Neural cell (in vitro differentiated cells): ENCODE data around the gene AP3B1. TPM values are rescaled to one million over a fixed set of nuclear protein-coding genes. Genes with fewer than 3 reads are reported as not detected.

ENCODE experiments used
- H2AFZ ChIP-seq: fragments of 200-600, 300-800 bp; sonication (generic), shearing (Covaris generic); 2 replicates; pipeline ENCODE4 v1.6.0; 2014; ENCODE audit warnings: low read depth, mild to moderate bottlenecking, antibody characterized with exemption, low read length, moderate library complexity
- H3F3A ChIP-seq: fragments of 200-600 bp; shearing (Covaris generic); 2 replicates; pipeline ENCODE4 v1.6.1; 2016; ENCODE audit warnings: mild to moderate bottlenecking, moderate library complexity, mixed read lengths, antibody characterized with exemption, low read length; ENCODE audit not compliant: insufficient read depth, poor library complexity, severe bottlenecking
- H3K27ac ChIP-seq: fragments of 200-600, 300-800 bp; sonication (generic), shearing (Covaris generic); 2 replicates; pipeline ENCODE4 v1.5.1; 2014; ENCODE audit warnings: mild to moderate bottlenecking, low read length, moderate library complexity
- H3K27me3 ChIP-seq: fragments of 300-800, 200-600 bp; sonication (generic), shearing (Covaris generic); 2 replicates; pipeline ENCODE4 v1.6.0; 2014; ENCODE audit warnings: mild to moderate bottlenecking, low read depth, low read length, moderate library complexity; ENCODE audit not compliant: insufficient read depth
- H3K36me3 ChIP-seq: fragments of 300-800, 200-600 bp; sonication (generic), shearing (Covaris generic); 2 replicates; pipeline ENCODE4 v1.5.1; 2014; ENCODE audit warnings: mild to moderate bottlenecking, antibody characterized with exemption, low read length, moderate library complexity; ENCODE audit not compliant: insufficient read depth
- H3K4me2 ChIP-seq: fragments of 300-800, 200-600 bp; sonication (generic), shearing (Covaris generic); 2 replicates; pipeline ENCODE4 v1.6.0; 2014; ENCODE audit warnings: mild to moderate bottlenecking, low read length
- H3K4me3 ChIP-seq: fragments of 300-800, 200-600 bp; sonication (generic), shearing (Covaris generic); 2 replicates; pipeline ENCODE4 v1.5.1; 2014; ENCODE audit warnings: mild to moderate bottlenecking, low read length, moderate library complexity
- H3K79me2 ChIP-seq: fragments of 200-600 bp; shearing (Covaris generic); replicated peaks from 2 replicates; pipeline ENCODE4 v1.6.0; 2014; ENCODE audit warnings: mild to moderate bottlenecking, low read length, moderate library complexity; ENCODE audit not compliant: insufficient read depth
- H3K9ac ChIP-seq: fragments of 300-800, 200-600 bp; sonication (generic), shearing (Covaris generic); 2 replicates; pipeline ENCODE4 v1.6.1; 2016; ENCODE audit warnings: mild to moderate bottlenecking, low read length, mixed read lengths
- H3K9me2 ChIP-seq: fragments of 200-600 bp; shearing (Covaris generic); 2 replicates; pipeline ENCODE4 v1.6.1; 2016; ENCODE audit warnings: mild to moderate bottlenecking, low read length, mixed read lengths; ENCODE audit not compliant: insufficient read depth
- H3K9me3 ChIP-seq: fragments of 200-600, 300-800 bp; sonication (generic), shearing (Covaris generic); 2 replicates; pipeline ENCODE4 v1.6.1; 2016; ENCODE audit warnings: mild to moderate bottlenecking, mixed run types, low read length, moderate library complexity, mixed read lengths
- H4K20me1 ChIP-seq: fragments of 200-600 bp; shearing (Covaris generic); 2 replicates; pipeline ENCODE4 v1.6.1; 2016; ENCODE audit warnings: mild to moderate bottlenecking, mixed run types; ENCODE audit not compliant: insufficient read depth
- EP300 ChIP-seq: fragments of 450-650 bp; conservative IDR thresholded peaks from 2 replicates; pipeline ENCODE4 v1.6.1; 2014; ENCODE audit warnings: antibody characterized with exemption, mild to moderate bottlenecking, moderate library complexity; ENCODE audit not compliant: poor library complexity, severe bottlenecking
- EZH2 ChIP-seq: fragments of 200-600, 300-800 bp; shearing (Covaris generic), sonication (generic); IDR thresholded peaks from 2 replicates; pipeline ENCODE4 v1.6.1; 2014; ENCODE audit warnings: antibody characterized with exemption, low read length, borderline replicate concordance, mild to moderate bottlenecking; ENCODE audit not compliant: insufficient read depth, poor library complexity, severe bottlenecking
- MXI1 ChIP-seq: fragments of 450-650 bp; conservative IDR thresholded peaks from 2 replicates; pipeline ENCODE4 v1.6.1; 2014; ENCODE audit warnings: antibody characterized with exemption, mild to moderate bottlenecking; ENCODE audit not compliant: poor library complexity, severe bottlenecking
- POLR2AphosphoS5 ChIP-seq: IDR thresholded peaks from 2 replicates; pipeline ENCODE4 v1.6.1; 2012
- RAD21 ChIP-seq: fragments of 450-650 bp; conservative IDR thresholded peaks from 2 replicates; pipeline ENCODE4 v1.6.1; 2014; ENCODE audit warnings: antibody characterized with exemption, mild to moderate bottlenecking, moderate library complexity
- SMC3 ChIP-seq: fragments of 450-650 bp; conservative IDR thresholded peaks from 2 replicates; pipeline ENCODE4 v1.6.1; 2014; ENCODE audit warnings: antibody characterized with exemption, mild to moderate bottlenecking, moderate library complexity; ENCODE audit not compliant: poor library complexity
- TAF1 ChIP-seq: IDR thresholded peaks from 2 replicates; pipeline ENCODE4 v1.6.1; 2012; ENCODE audit warnings: low read depth
- polyA plus RNA-seq: library from polyadenylated mRNA; depleted of rRNA; stranded (reverse); fragments of >200 nt; gene quantifications from 2 replicates; pipeline ENCODE4 v1.2.3, GENCODE V29; 2014
- TF ChIP-seq, protein P1 (sequence below): IDR thresholded peaks from 2 replicates; pipeline ENCODE4 v1.6.1; 2012; ENCODE audit warnings: borderline replicate concordance
- TF ChIP-seq, protein P2 (sequence below): fragments of 450-650 bp; IDR thresholded peaks from 2 replicates; pipeline ENCODE4 v1.5.1; 2014; ENCODE audit warnings: antibody characterized with exemption, mild to moderate bottlenecking, moderate library complexity; ENCODE audit not compliant: poor library complexity, severe bottlenecking

Gene AP3B1
- polyA plus RNA-seq, 1 donor from 2014 or later: 8.5 TPM

DNA sequence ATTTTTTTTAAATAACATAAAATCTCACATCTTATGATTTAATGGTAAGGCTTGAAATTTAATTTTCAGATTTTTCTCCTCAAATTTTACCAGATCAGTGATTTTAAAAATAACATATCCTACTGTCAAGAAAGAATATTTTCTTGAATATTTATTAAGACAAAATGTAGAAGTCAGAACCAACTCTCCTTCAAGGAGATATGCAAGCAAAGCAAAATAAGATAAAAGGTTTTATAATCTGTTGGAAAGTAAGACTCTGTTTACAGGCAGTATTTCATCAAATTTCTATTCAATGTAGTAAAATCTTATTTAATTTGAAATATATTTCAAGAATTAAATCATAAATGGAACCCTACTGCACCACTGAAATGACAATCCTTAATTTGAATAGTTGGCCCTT, 7.3 kb downstream of the AP3B1 start:
- no peaks in the 10 kb centered on the region for H3K9me3 ChIP-seq
- no peaks in the 10 kb centered on the region for H3K9me2 ChIP-seq
- H3F3A ChIP-seq: no peaks in the 10 kb centered on the region
- H2AFZ ChIP-seq: no peak overlapping the region
- no peaks in the 10 kb centered on the region for H3K36me3 ChIP-seq
- H3K4me2 ChIP-seq: no peak overlapping the region
- no peaks in the 10 kb centered on the region for H4K20me1 ChIP-seq
- no peak for TF ChIP-seq TAF1
- TF ChIP-seq RAD21: no peak
- TF ChIP-seq, protein P1, sequence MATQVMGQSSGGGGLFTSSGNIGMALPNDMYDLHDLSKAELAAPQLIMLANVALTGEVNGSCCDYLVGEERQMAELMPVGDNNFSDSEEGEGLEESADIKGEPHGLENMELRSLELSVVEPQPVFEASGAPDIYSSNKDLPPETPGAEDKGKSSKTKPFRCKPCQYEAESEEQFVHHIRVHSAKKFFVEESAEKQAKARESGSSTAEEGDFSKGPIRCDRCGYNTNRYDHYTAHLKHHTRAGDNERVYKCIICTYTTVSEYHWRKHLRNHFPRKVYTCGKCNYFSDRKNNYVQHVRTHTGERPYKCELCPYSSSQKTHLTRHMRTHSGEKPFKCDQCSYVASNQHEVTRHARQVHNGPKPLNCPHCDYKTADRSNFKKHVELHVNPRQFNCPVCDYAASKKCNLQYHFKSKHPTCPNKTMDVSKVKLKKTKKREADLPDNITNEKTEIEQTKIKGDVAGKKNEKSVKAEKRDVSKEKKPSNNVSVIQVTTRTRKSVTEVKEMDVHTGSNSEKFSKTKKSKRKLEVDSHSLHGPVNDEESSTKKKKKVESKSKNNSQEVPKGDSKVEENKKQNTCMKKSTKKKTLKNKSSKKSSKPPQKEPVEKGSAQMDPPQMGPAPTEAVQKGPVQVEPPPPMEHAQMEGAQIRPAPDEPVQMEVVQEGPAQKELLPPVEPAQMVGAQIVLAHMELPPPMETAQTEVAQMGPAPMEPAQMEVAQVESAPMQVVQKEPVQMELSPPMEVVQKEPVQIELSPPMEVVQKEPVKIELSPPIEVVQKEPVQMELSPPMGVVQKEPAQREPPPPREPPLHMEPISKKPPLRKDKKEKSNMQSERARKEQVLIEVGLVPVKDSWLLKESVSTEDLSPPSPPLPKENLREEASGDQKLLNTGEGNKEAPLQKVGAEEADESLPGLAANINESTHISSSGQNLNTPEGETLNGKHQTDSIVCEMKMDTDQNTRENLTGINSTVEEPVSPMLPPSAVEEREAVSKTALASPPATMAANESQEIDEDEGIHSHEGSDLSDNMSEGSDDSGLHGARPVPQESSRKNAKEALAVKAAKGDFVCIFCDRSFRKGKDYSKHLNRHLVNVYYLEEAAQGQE: no peak
- TF ChIP-seq SMC3: no peak
- TF ChIP-seq EZH2: no peak
- TF ChIP-seq MXI1: no peak
- TF ChIP-seq, protein P2, sequence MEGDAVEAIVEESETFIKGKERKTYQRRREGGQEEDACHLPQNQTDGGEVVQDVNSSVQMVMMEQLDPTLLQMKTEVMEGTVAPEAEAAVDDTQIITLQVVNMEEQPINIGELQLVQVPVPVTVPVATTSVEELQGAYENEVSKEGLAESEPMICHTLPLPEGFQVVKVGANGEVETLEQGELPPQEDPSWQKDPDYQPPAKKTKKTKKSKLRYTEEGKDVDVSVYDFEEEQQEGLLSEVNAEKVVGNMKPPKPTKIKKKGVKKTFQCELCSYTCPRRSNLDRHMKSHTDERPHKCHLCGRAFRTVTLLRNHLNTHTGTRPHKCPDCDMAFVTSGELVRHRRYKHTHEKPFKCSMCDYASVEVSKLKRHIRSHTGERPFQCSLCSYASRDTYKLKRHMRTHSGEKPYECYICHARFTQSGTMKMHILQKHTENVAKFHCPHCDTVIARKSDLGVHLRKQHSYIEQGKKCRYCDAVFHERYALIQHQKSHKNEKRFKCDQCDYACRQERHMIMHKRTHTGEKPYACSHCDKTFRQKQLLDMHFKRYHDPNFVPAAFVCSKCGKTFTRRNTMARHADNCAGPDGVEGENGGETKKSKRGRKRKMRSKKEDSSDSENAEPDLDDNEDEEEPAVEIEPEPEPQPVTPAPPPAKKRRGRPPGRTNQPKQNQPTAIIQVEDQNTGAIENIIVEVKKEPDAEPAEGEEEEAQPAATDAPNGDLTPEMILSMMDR: no peak
- TF ChIP-seq EP300: no peak
- H3K4me3 ChIP-seq: no peak overlapping the region
- no peak overlapping the region for H3K27ac ChIP-seq
- peaks cover 31% of the 10 kb centered on the region for H3K79me2 ChIP-seq
- H3K9ac ChIP-seq: no peak overlapping the region
- H3K27me3 ChIP-seq: no peaks in the 10 kb centered on the region

DNA sequence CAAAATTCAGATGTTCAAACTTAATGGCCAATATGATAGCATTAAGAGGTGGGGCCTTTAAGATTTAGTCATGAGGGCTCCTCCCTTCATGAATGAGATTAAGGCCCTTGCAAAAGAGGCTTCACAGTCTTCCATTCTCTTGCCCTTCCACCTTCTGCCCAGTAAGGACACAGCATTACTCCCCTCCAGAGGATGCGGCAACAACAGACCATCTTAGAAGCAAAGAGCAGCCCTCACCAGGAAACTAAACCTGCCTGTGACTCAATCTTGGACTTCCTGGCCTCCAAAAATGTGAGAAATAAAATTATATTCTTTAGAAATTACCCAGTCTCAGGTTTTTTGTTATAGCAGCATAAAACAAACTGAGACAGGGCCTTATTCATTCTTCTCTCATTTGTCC, 8.2 kb downstream of the AP3B1 start:
- Histone ChIP-seq H3K4me3 (no peak overlapping the region), H3F3A (no peaks in the 10 kb centered on the region), H3K9me3 (no peaks in the 10 kb centered on the region), H3K27me3 (no peaks in the 10 kb centered on the region), H3K9me2 (no peaks in the 10 kb centered on the region), H3K4me2 (no peak overlapping the region), H3K79me2 (peaks cover 23% of the 10 kb centered on the region), H3K9ac (no peak overlapping the region), H3K27ac (no peak overlapping the region), H4K20me1 (no peaks in the 10 kb centered on the region), H2AFZ (no peak overlapping the region), H3K36me3 (no peaks in the 10 kb centered on the region)
- TF ChIP-seq POLR2AphosphoS5 (no peak), RAD21 (no peak), MXI1 (no peak), TAF1 (no peak), EZH2 (no peak), EP300 (no peak), SMC3 (no peak)
- TF ChIP-seq, protein P2: no peak
- TF ChIP-seq, protein P1: no peak
